Osteoblast (primary cell): ENCODE results near the gene TIMM9. TPM values are rescaled to one million over a fixed set of nuclear protein-coding genes. Genes with fewer than 3 reads are reported as not detected.

Experiments used
- DNase-seq: peaks from one replicate; pipeline ENCODE4 v3.0.0; 2011; ENCODE audit warnings: low spot score, mixed read lengths; ENCODE audit not compliant: insufficient read length; ENCODE audit errors: missing footprints
- H2AFZ ChIP-seq: 2 replicates; pipeline ENCODE4 v1.6.0; 2011; ENCODE audit warnings: mild to moderate bottlenecking, low read length
- H3K27ac ChIP-seq: 2 replicates; pipeline ENCODE4 v1.5.1; 2011; ENCODE audit warnings: mild to moderate bottlenecking, low read depth, low read length, moderate library complexity
- H3K27me3 ChIP-seq: 2 replicates; pipeline ENCODE4 v1.6.0; 2012; ENCODE audit warnings: mild to moderate bottlenecking, control low read depth, inconsistent platforms, low read length, moderate library complexity; ENCODE audit not compliant: insufficient read depth
- H3K36me3 ChIP-seq: 2 replicates; pipeline ENCODE4 v1.5.1; 2011; ENCODE audit warnings: mild to moderate bottlenecking, low read length, control low read depth, moderate library complexity; ENCODE audit not compliant: insufficient read depth
- H3K4me1 ChIP-seq: 2 replicates; pipeline ENCODE4 v1.5.1; 2011; ENCODE audit warnings: mild to moderate bottlenecking, low read length, control low read depth, moderate library complexity; ENCODE audit not compliant: insufficient read depth
- H3K4me2 ChIP-seq: 2 replicates; pipeline ENCODE4 v1.6.0; 2011; ENCODE audit warnings: mild to moderate bottlenecking, low read length; ENCODE audit not compliant: insufficient read depth
- H3K4me3 ChIP-seq: fragments of 200-600 bp; sonication (generic); 3 replicates; pipeline ENCODE4 v1.5.1; 2012; ENCODE audit warnings: mild to moderate bottlenecking, low read length, inconsistent platforms; ENCODE audit not compliant: insufficient read depth
- H3K79me2 ChIP-seq: 2 replicates; pipeline ENCODE4 v1.6.0; 2012; ENCODE audit warnings: mild to moderate bottlenecking, low read length, control low read depth, inconsistent platforms; ENCODE audit not compliant: insufficient read depth
- H3K9me3 ChIP-seq: 2 replicates; pipeline ENCODE4 v1.5.1; 2011; ENCODE audit warnings: low read depth, low read length, control low read depth
- H4K20me1 ChIP-seq: 2 replicates; pipeline ENCODE4 v1.6.0; 2012; ENCODE audit warnings: mild to moderate bottlenecking, low read length, control low read depth; ENCODE audit not compliant: insufficient read depth
- total RNA-seq: library from RNA; depleted of rRNA; stranded (reverse); fragments of >200 nt; gene quantifications from 2 replicates; pipeline ENCODE4 v1.2.3, GENCODE V29; 2012
- TF ChIP-seq, protein P1 (sequence below): IDR thresholded peaks from 2 replicates; pipeline ENCODE4 v1.5.1; 2011; ENCODE audit warnings: mild to moderate bottlenecking, low read depth, low read length, moderate library complexity; ENCODE audit errors: extremely low read depth

The TIMM9 gene
- total RNA-seq, 1 donor = 18.1 TPM

DNA sequence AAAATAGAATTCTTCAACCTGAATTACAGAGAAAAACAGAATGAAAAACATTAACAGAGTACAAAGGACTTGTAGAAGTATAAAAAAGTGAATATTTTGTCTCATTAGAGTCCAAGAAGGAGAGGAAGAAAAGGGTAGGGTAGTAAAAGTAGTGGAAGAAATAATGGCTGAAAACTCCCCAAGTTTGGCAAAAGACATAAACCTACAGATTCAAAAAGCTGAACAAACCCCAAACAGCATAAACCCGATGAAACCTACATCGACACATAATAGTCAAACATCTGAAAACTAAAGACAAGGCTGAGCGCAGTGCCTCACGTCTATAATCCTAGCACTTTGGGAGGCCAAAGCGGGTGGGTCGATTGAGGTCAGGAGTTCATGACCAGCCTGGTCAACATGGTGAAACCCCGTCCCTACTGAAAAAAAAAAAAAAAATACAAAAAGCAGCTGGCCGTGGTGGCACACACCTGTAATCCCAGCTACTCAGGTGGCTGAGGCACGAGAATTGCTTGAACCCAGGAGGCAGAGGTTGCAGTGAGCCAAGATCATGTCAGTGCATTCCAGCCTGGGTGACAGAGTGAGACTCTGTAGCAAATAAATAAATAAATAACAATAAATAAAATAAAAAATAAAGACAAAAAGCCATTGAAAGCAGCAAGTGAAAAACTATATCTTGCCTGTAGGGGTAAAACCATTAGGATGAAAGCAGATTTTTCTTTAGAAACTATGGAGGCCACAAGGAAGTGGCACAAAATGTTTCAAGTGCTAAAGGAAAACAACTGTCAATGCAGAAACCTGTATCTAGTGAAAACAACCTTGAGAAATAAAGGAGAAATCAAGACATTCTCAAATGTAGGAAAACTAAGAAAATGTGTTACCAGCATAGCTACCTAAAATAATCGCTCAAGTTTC is 11.4 kb downstream of the TIMM9 start:
- Histone ChIP-seq H3K79me2 (peaks cover 34% of the 10 kb centered on the region), H3K9me3 (no peaks in the 10 kb centered on the region), H3K4me3 (no peak overlapping the region), H3K4me2 (no peak overlapping the region), H3K4me1 (no peaks in the 10 kb centered on the region), H3K27ac (no peak overlapping the region), H3K36me3 (peaks cover 59% of the 10 kb centered on the region), H2AFZ (no peak overlapping the region), H4K20me1 (no peaks in the 10 kb centered on the region), H3K27me3 (no peaks in the 10 kb centered on the region)
- TF ChIP-seq, protein P1, sequence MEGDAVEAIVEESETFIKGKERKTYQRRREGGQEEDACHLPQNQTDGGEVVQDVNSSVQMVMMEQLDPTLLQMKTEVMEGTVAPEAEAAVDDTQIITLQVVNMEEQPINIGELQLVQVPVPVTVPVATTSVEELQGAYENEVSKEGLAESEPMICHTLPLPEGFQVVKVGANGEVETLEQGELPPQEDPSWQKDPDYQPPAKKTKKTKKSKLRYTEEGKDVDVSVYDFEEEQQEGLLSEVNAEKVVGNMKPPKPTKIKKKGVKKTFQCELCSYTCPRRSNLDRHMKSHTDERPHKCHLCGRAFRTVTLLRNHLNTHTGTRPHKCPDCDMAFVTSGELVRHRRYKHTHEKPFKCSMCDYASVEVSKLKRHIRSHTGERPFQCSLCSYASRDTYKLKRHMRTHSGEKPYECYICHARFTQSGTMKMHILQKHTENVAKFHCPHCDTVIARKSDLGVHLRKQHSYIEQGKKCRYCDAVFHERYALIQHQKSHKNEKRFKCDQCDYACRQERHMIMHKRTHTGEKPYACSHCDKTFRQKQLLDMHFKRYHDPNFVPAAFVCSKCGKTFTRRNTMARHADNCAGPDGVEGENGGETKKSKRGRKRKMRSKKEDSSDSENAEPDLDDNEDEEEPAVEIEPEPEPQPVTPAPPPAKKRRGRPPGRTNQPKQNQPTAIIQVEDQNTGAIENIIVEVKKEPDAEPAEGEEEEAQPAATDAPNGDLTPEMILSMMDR = no peak
- DNase-seq = no peak

DNA sequence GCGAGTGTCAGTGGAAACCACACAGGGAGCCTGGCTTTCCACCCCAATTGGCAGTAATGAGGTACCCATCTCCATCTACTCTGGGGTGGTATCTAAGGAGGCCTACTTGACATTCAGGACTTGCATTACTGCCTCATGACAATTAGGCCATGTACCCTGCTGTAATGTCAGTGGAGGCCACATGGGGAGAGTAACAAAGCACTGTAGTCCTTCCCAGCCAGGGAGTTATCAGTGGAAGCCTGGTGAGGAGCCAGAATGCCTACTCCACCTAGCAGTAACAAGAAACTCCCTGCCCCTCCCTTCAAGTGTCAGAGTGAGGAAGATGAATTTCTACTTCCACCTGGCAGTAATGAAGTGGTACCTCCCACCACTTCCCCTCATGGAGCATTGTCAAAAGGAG is 12.5 kb downstream of the TIMM9 start:
- no peak overlapping the region for H3K4me3 ChIP-seq
- peak; percentile 54 for DNase-seq
- peaks cover 64% of the 10 kb centered on the region for H3K36me3 ChIP-seq
- H3K27me3 ChIP-seq = no peaks in the 10 kb centered on the region
- no peak overlapping the region for H3K4me2 ChIP-seq
- no peak overlapping the region for H3K27ac ChIP-seq
- no peaks in the 10 kb centered on the region for H3K4me1 ChIP-seq
- no peaks in the 10 kb centered on the region for H3K9me3 ChIP-seq
- H2AFZ ChIP-seq = no peak overlapping the region
- no peaks in the 10 kb centered on the region for H4K20me1 ChIP-seq
- peaks cover 31% of the 10 kb centered on the region for H3K79me2 ChIP-seq
- TF ChIP-seq, protein P1 = no peak

DNA sequence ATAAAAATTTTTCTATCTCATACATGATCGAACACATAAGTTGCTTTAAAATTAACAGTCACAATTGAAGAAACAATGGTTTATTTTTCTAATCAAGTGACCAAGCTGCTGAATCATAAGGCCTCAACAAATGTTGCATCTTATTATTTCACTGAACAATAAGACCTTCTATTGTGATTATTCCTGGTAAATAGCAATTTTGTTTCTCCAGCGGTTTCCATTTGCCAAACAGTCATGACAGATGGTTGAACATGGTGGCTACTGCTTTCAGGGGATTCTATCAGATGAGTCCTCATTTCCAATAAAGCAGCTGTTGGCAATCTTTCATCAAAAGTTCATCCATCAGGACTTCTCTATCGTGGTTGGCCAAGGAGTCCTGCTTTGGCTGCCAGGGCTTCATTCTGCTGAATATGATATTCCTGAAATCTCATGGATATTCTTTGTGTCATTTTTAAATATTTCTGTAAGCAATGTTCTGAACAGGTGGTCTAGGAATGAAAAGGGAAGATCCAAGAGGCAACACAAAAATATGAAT is 18.6 kb downstream of the TIMM9 start:
- Histone ChIP-seq H3K4me2 (no peak overlapping the region), H4K20me1 (no peaks in the 10 kb centered on the region), H3K9me3 (no peaks in the 10 kb centered on the region), H3K36me3 (peaks cover 49% of the 10 kb centered on the region), H3K27me3 (no peaks in the 10 kb centered on the region), H3K79me2 (no peaks in the 10 kb centered on the region), H3K4me3 (no peak overlapping the region), H3K27ac (no peak overlapping the region), H3K4me1 (no peaks in the 10 kb centered on the region), H2AFZ (no peak overlapping the region)
- DNase-seq = no peak
- TF ChIP-seq, protein P1 = no peak

DNA sequence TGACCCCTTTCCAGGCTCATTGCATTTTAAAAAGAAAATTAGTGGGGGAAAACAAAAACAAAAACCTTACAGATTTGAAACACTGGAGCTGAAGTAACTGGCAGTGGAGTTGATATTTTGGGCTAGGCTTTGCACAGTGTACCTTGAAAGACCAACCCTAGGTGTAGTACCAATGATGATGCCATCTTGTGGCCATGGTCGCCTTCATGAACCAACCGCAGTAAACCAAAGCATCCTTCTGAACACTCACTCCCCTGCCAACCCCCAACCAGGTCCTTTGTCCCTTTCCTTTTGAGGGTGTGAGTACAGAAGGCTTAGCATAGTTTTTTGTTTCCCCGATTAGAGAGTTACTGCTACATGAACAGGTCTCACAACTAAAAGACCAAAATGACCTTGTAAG is 25.7 kb downstream of the TIMM9 start:
- Histone ChIP-seq H4K20me1 (no peaks in the 10 kb centered on the region), H3K4me2 (no peak overlapping the region), H3K4me1 (no peaks in the 10 kb centered on the region), H3K36me3 (no peaks in the 10 kb centered on the region), H3K27ac (no peak overlapping the region), H3K79me2 (no peaks in the 10 kb centered on the region), H3K27me3 (no peaks in the 10 kb centered on the region), H3K9me3 (no peaks in the 10 kb centered on the region), H3K4me3 (no peak overlapping the region), H2AFZ (no peak overlapping the region)
- TF ChIP-seq, protein P1 = no peak
- no peak for DNase-seq
